HL-60 (cell line): ENCODE measurements around the gene GUCA1A.

Source experiments
- DNase-seq, 2 experiments: peaks; one replicate each; pipeline ENCODE4 v3.0.0-alpha.2; 2010 to 2020; ENCODE audit warnings: low read depth in 1 of 2, low spot score in 1 of 2
- H3K27ac ChIP-seq: fragments of 250-450 bp; sonication (Bioruptor Pico); replicated peaks from 2 replicates; pipeline ENCODE4 v1.5.1; 2020; ENCODE audit warnings: mild to moderate bottlenecking, moderate library complexity
- H3K27me3 ChIP-seq: fragments of 250-450 bp; sonication (Bioruptor Pico); 2 replicates; pipeline ENCODE4 v1.5.1; 2021; ENCODE audit warnings: mild to moderate bottlenecking, moderate library complexity; ENCODE audit not compliant: insufficient read depth, poor library complexity, severe bottlenecking
- H3K4me3 ChIP-seq: replicated peaks from 2 replicates; pipeline ENCODE4 v1.5.1; 2011; ENCODE audit warnings: mild to moderate bottlenecking, control low read depth, low read length; ENCODE audit not compliant: insufficient read depth
- GABPA ChIP-seq: IDR thresholded peaks from 2 replicates; pipeline ENCODE4 v1.6.1; 2012; ENCODE audit warnings: low read depth
- POLR2AphosphoS5 ChIP-seq: IDR thresholded peaks from 2 replicates; pipeline ENCODE4 v1.6.1; 2012; ENCODE audit warnings: low read depth
- SPI1 ChIP-seq: IDR thresholded peaks from 2 replicates; pipeline ENCODE4 v1.6.1; 2012; ENCODE audit warnings: low read depth, mild to moderate bottlenecking, borderline replicate concordance
- TF ChIP-seq, protein P1 (sequence below): IDR thresholded peaks from one replicate; pipeline ENCODE4 v1.5.1; 2011; ENCODE audit warnings: low read length, control low read depth, inconsistent platforms; ENCODE audit not compliant: insufficient read depth
- TF ChIP-seq, protein P2 (sequence below): IDR thresholded peaks from 2 replicates; pipeline ENCODE4 v1.6.1; 2012; ENCODE audit warnings: low read depth; ENCODE audit not compliant: insufficient replicate concordance

The GUCA1A gene

DNA sequence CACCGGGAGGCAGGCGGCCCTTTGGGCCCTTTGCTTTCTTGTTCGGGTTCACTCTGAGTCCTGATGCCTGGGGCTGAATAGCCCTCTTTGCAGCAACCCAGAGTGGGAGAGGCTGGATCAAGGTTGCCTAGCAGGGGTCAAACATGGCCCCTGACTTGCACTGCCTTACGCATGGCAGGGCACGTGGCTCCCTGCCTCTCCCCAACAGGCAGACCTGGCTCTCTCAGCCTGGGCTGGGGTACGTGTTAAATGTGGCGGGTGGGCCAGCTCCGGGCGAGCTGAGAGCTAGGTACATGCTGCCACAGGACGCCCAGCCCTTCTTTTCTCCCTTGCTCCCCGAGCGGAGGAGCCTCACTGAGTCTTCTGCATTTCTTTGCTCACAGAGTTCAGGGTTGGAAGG lies 38.0 kb upstream of the GUCA1A start:
- Histone ChIP-seq H3K27me3 (no peaks in the 10 kb centered on the region), H3K4me3 (no peak overlapping the region), H3K27ac (no peak overlapping the region)
- no peak for DNase-seq
- no peak for TF ChIP-seq SPI1
- TF ChIP-seq, protein P1, sequence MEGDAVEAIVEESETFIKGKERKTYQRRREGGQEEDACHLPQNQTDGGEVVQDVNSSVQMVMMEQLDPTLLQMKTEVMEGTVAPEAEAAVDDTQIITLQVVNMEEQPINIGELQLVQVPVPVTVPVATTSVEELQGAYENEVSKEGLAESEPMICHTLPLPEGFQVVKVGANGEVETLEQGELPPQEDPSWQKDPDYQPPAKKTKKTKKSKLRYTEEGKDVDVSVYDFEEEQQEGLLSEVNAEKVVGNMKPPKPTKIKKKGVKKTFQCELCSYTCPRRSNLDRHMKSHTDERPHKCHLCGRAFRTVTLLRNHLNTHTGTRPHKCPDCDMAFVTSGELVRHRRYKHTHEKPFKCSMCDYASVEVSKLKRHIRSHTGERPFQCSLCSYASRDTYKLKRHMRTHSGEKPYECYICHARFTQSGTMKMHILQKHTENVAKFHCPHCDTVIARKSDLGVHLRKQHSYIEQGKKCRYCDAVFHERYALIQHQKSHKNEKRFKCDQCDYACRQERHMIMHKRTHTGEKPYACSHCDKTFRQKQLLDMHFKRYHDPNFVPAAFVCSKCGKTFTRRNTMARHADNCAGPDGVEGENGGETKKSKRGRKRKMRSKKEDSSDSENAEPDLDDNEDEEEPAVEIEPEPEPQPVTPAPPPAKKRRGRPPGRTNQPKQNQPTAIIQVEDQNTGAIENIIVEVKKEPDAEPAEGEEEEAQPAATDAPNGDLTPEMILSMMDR, result no peak
- no peak for TF ChIP-seq POLR2AphosphoS5
- TF ChIP-seq, protein P2, sequence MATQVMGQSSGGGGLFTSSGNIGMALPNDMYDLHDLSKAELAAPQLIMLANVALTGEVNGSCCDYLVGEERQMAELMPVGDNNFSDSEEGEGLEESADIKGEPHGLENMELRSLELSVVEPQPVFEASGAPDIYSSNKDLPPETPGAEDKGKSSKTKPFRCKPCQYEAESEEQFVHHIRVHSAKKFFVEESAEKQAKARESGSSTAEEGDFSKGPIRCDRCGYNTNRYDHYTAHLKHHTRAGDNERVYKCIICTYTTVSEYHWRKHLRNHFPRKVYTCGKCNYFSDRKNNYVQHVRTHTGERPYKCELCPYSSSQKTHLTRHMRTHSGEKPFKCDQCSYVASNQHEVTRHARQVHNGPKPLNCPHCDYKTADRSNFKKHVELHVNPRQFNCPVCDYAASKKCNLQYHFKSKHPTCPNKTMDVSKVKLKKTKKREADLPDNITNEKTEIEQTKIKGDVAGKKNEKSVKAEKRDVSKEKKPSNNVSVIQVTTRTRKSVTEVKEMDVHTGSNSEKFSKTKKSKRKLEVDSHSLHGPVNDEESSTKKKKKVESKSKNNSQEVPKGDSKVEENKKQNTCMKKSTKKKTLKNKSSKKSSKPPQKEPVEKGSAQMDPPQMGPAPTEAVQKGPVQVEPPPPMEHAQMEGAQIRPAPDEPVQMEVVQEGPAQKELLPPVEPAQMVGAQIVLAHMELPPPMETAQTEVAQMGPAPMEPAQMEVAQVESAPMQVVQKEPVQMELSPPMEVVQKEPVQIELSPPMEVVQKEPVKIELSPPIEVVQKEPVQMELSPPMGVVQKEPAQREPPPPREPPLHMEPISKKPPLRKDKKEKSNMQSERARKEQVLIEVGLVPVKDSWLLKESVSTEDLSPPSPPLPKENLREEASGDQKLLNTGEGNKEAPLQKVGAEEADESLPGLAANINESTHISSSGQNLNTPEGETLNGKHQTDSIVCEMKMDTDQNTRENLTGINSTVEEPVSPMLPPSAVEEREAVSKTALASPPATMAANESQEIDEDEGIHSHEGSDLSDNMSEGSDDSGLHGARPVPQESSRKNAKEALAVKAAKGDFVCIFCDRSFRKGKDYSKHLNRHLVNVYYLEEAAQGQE, result no peak
- TF ChIP-seq GABPA, result no peak

DNA sequence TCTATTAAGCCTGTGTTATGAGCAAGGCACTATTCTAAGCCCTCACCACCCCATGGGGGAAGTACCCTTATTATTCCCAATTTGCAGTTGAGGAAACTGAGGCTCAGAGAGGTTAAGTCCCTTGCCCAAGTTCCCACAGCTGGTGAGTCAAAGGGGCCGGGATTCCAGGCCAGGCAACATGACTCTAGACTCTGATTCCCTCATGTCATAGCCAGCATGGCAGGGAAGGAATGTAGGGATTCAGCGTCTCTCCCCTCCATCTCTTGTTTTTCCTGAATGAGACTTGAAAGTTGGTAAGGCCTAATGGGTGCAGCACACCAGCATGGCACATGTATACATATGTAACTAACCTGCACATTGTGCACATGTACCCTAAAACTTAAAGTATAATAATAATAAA lies 37.4 kb upstream of the GUCA1A start:
- TF ChIP-seq, protein P2, result no peak
- TF ChIP-seq GABPA (no peak), SPI1 (no peak), POLR2AphosphoS5 (no peak)
- TF ChIP-seq, protein P1, result no peak
- H3K27me3 ChIP-seq, result no peaks in the 10 kb centered on the region
- H3K4me3 ChIP-seq, result no peak overlapping the region
- DNase-seq, result no peak
- no peak overlapping the region for H3K27ac ChIP-seq

DNA sequence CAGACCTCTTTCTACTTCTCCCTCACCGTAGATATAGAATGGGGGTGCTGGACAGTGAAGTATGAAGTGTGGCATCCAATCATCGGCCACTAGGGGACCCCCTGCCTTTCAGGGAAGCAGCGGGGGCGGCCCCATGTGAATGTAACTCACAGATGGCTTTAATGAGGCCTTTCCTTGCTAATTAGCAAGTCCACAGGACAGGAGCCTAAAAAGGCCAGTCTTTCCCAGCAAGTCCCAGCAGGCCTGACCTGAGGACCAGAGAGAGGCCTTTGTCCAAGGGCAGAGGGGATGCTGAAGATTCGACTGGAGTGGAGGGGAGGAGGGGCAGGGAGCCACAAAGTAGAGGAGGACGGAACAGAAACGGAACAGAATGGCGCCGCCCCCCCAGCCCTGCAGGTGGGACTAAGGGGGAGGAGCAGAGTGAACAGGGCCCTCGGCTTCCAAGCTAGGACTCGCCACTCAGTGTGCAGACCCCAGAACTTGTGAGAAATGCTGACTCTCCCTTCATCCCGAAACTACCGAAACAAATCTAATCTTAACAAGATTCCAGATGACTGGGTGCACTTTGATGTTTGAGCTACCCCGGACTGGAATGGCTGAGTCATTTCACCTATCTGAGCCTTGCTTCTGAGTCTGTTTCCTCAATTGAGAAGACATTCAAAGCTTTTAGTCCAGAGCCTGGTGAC lies 36.5 kb upstream of the GUCA1A start:
- H3K4me3 ChIP-seq, result no peak overlapping the region
- H3K27ac ChIP-seq, result no peak overlapping the region
- H3K27me3 ChIP-seq, result no peaks in the 10 kb centered on the region

More for the DNA sequence above, 36.5 kb upstream of the GUCA1A start:
- DNase-seq, result peak in 1 of 2 experiments; percentile 8
- TF ChIP-seq, protein P1, result no peak
- TF ChIP-seq, protein P2, result no peak
- TF ChIP-seq SPI1 (no peak), GABPA (no peak), POLR2AphosphoS5 (no peak)
